Activated CD4-positive, alpha-beta memory T cell treated with anti-CD3 and anti-CD28 coated beads for 36 hours (primary cell): ENCODE results near the gene SLC27A5. TPM values are rescaled to one million over a fixed set of nuclear protein-coding genes. Genes with fewer than 3 reads are reported as not detected.

ENCODE experiments used
- CTCF ChIA-PET: fragments of 350-600 bp; sonication (Branson Sonifier 250); formaldehyde crosslinking; loops from one replicate; lab custom pipeline; 2021; ENCODE audit warnings: antibody characterized with exemption, inconsistent platforms; lab: Charles Lee
- POLR2A ChIA-PET: fragments of 350-600 bp; sonication (Branson Sonifier 250); formaldehyde crosslinking; loops from one replicate; lab custom pipeline; 2021; ENCODE audit warnings: antibody characterized with exemption; lab: Charles Lee
- DNase-seq: peaks from one replicate; pipeline ENCODE4 v3.0.0-alpha.2; 2020
- H3K27ac Mint-ChIP-seq: one replicate; pipeline ENCODE4 v1.8.0; 2021; ENCODE audit warnings: mixed read lengths
- H3K27me3 Mint-ChIP-seq: one replicate; pipeline ENCODE4 v1.8.0; 2021; ENCODE audit warnings: mixed read lengths
- H3K36me3 Mint-ChIP-seq: one replicate; pipeline ENCODE4 v1.8.0; 2021; ENCODE audit warnings: mixed read lengths
- H3K4me1 Mint-ChIP-seq: one replicate; pipeline ENCODE4 v1.8.0; 2021; ENCODE audit warnings: low read depth, mixed read lengths
- H3K4me3 Mint-ChIP-seq: one replicate; pipeline ENCODE4 v1.8.0; 2021; ENCODE audit warnings: mild to moderate bottlenecking, mixed read lengths
- H3K9me3 Mint-ChIP-seq: one replicate; pipeline ENCODE4 v1.8.0; 2021; ENCODE audit warnings: mixed read lengths
- intact Hi-C: fragments of 100-400 bp; cut with micrococcal nuclease; formaldehyde crosslinking; loops from one replicate; pipeline ENCODE4 v1.15.1; 2023
- total RNA-seq, 2 experiments: library from RNA; stranded (reverse); gene quantifications; one replicate each; pipeline ENCODE4 v1.2.3, GENCODE V29; 2021

Gene SLC27A5
- total RNA-seq, 2 experiments from 2014 or later: 16.7 to 17.0 TPM

DNA sequence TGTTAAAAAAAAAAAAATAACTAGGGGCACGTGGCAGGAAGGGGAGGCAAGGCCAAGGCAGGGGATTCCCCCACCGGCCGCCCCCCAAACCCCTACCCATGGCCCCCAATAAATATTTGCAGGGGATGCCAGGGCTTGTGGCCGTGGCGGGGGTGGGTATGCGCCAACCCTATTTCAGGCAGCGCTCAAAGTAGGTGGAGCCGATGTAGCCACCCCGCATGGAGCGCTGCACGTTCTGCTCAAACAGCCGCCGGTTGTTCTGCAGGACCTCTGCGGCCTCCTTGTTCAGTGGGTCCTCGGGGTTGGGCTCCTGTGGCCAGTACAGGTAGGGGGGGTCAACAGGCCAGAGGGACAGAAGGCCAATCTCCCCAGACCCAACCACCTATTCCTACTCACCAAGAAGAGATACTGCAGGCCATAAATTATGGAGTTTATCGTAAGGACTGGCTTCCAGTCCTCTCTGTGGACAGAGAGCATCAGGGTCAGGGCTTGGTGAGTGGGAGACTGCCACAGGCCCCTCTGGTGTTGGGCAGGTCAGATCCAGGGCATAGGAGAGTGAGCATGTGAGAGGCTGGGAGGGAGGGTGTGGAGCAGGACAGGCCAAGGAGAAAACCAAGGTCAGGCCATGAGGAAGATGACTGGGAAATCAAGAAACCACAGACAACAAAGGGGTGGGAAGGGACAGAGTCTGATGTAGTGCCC lies 44.3 kb upstream of the SLC27A5 start:
- Mint-ChIP-seq H3K4me1 (peaks cover 51% of the 10 kb centered on the region), H3K9me3 (no peaks in the 10 kb centered on the region), H3K4me3 (peak overlapping the region; percentile 99), H3K27me3 (no peaks in the 10 kb centered on the region), H3K36me3 (peaks cover 52% of the 10 kb centered on the region), H3K27ac (peak overlapping the region; percentile 100)
- intact Hi-C loops: loop anchor here (1.0 kb wide), 3 partner anchors 12 to 57 kb away; partner anchors contain the start of genes MZF1 and TRIM28
- ChIA-PET CTCF (interaction anchor here (0.6 to 8.6 kb wide), 6 partner anchors 12 to 329 kb away, joined by 3 to 39 read pairs (median 9); partner anchors contain the start of genes TRIM28 and ZBTB45), POLR2A (interaction anchor here (0.9 to 2.2 kb wide), 5 partner anchors 16 to 175 kb away, joined by 3 to 16 read pairs (median 6); partner anchors contain the start of genes MZF1, ZBTB45 and ZNF837)
- DNase-seq: no peak

DNA sequence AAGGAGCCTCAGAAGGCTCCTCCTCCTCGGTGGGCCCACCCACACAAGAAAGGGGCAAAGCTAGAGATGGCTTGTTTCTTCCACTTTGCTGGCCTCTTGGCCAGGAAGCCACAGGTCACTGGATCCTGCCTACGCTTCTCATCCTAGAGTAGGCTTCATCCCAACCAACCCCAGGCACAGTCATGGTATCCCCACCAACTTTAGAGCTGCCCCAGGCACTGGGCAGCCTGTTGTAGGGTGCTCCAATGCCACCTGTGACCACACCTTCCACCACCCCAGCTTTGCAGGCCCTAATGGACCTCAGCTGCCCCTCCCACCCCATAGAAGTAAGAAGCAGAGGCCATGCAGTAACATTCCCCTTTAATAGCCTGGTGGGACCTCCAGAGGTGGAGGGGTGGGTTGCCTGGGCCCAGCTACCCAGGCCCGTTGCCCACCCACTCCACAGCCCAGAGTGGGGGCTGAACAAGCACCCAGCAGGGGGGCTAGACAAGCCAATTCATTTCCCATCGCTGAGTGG lies 43.6 kb upstream of the SLC27A5 start:
- no peak for DNase-seq
- H3K9me3 Mint-ChIP-seq: no peaks in the 10 kb centered on the region
- intact Hi-C loops: loop anchor here (1.0 kb wide), 3 partner anchors 11 to 56 kb away; partner anchors contain the start of genes MZF1 and TRIM28
- peak overlapping the region; percentile 99 for H3K4me3 Mint-ChIP-seq
- H3K27ac Mint-ChIP-seq: peak overlapping the region; percentile 98
- ChIA-PET CTCF (interaction anchor here (0.6 to 3.0 kb wide), 5 partner anchors 12 to 328 kb away, joined by 3 to 26 read pairs (median 6); partner anchors contain the start of genes TRIM28 and ZBTB45), POLR2A (interaction anchor here (0.8 to 2.7 kb wide), 9 partner anchors 9 to 192 kb away, joined by 3 to 41 read pairs (median 4); partner anchors contain the start of genes MZF1, TRIM28, ZBTB45 and ZNF837)
- H3K27me3 Mint-ChIP-seq: no peaks in the 10 kb centered on the region
- peaks cover 48% of the 10 kb centered on the region for H3K4me1 Mint-ChIP-seq
- H3K36me3 Mint-ChIP-seq: peaks cover 54% of the 10 kb centered on the region

DNA sequence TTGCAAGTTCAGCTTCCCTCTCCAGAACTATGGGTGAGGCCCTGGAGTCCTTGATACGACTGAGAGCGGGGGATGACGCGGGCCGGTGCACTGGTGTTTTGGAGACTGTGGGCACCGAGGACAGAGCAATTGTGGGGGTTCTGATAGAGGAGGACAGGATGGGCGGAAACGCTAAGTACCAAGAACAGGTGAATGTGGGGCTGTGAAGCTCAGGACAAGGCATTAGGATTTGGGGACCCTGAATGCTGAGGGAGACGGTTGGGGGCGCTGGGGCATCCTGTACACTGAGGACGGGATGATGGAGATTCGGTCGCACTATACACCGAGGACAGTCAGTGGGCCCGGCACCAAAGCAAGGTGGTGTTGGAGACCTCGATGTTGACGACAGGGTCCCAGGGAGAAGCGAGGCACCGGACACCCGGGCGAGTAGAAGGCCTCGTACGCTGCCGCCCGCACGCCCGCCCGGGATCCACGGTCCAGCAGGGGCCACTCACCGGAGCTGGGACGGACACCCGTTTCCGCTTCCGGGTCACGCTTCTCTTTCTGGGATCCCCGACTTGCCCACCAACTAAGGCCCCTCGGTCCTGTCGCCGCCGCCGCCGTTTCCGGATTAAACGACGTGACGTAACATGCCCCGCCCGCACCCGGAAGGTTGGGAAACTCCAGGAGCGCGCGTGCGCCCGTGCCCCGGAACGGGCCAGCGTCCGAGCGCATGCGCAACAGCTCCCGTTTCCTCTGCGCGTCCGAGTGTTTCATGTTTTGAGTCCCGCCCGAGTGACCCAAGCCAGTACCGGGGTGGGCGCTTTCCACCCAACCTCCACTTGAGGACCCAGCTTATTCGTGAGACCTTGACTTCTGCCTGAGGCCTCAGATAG lies 42.9 kb upstream of the SLC27A5 start, which contains the start of gene CHMP2A:
TSS of gene CHMP2A (minus strand) at position 612 of the 875 bp plus-strand sequence. CDS start 893 bp downstream, outside the sequence.
- DNase-seq: peak; percentile 99
- ChIA-PET POLR2A (interaction anchor here (0.6 to 2.7 kb wide), 10 partner anchors 9 to 192 kb away, joined by 3 to 41 read pairs (median 4); partner anchors contain the start of genes MZF1, TRIM28, ZBTB45 and ZNF837), CTCF (interaction anchor here (1.2 to 3.0 kb wide), 4 partner anchors 11 to 41 kb away, joined by 6 to 26 read pairs (median 9); partner anchors contain the start of genes TRIM28 and ZBTB45)
- Mint-ChIP-seq H3K27ac (peak within 1 kb of the TSS; percentile 98), H3K4me1 (peaks cover 44% of the 10 kb centered on the region), H3K4me3 (peak within 1 kb of the TSS; percentile 99), H3K27me3 (no peaks in the 10 kb centered on the region), H3K9me3 (no peaks in the 10 kb centered on the region), H3K36me3 (peaks cover 57% of the 10 kb centered on the region)
- intact Hi-C loops: loop anchor here (1.0 kb wide), 3 partner anchors 10 to 55 kb away; partner anchors contain the start of genes MZF1 and TRIM28

DNA sequence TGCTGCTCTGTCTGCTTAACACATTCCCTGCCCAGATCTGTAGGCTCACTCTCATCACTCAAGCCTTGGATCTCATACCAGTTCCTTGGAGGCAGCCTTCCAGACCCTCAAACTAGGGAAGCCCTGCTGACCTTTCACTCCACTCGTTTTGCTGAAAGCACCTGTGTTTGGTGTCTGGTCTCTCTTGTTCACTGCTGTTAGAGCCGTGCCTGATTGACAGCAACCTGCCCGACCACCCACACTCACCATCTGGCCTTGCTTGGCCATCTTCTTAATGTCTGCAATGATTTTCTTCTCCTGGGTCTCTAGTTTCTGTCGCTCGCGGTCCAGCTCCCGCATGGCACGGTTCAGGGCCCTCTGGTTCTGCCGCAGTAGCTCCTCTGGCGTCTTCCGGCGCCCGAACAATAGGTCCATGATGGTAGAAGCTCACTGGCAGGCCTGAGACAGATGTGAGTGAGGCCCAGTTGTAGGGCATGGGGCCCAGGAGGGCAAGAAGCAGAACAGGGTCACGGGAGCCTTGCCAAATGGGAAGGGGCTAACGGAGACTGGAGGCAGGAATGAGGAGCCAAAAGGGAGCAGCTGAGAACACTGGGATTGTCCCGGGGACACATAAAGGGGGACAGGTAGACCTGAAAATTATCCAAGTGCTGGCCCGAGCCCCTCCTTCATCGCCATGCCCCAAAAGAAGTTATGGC lies 42.2 kb upstream of the SLC27A5 start:
- no peaks in the 10 kb centered on the region for H3K27me3 Mint-ChIP-seq
- DNase-seq: no peak
- peaks cover 44% of the 10 kb centered on the region for H3K4me1 Mint-ChIP-seq
- ChIA-PET POLR2A (interaction anchor here (0.6 to 2.7 kb wide), 4 partner anchors 9 to 34 kb away, joined by 3 to 41 read pairs (median 10); partner anchors contain the start of genes TRIM28 and ZBTB45), CTCF (interaction anchor here (0.6 to 3.0 kb wide), 2 partner anchors 34 to 40 kb away, joined by 4 to 26 read pairs; partner anchors contain the start of gene ZBTB45)
- intact Hi-C loops: no loop called here
- no peaks in the 10 kb centered on the region for H3K9me3 Mint-ChIP-seq
- peaks cover 60% of the 10 kb centered on the region for H3K36me3 Mint-ChIP-seq
- peak overlapping the region; percentile 98 for H3K27ac Mint-ChIP-seq
- peak overlapping the region; percentile 99 for H3K4me3 Mint-ChIP-seq

DNA sequence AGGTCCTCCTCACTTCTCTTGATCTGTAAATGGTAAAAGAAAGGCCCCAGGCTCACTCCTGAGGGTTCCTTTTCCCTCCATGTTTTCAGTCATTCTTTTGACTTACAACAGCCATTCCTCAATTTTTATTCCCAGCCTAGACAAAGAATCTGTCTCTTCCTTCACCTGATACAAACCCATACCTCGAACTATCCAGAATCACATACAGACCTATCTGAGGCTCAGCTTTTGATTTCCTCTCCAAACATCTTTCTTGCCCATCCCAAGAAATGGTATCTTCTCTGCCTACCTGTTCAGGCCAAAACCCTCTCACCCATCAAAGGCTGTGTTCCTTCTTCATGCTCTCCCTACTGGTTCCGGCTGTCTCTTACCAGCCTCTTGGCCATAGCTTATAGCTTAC lies 40.9 kb upstream of the SLC27A5 start:
- intact Hi-C loops: no loop called here
- ChIA-PET CTCF (no interaction called here), POLR2A (no interaction called here)
- Mint-ChIP-seq H3K4me1 (peaks cover 49% of the 10 kb centered on the region), H3K27me3 (no peaks in the 10 kb centered on the region), H3K36me3 (peaks cover 60% of the 10 kb centered on the region), H3K4me3 (no peak overlapping the region), H3K27ac (peak overlapping the region; percentile 23), H3K9me3 (no peaks in the 10 kb centered on the region)
- no peak for DNase-seq

DNA sequence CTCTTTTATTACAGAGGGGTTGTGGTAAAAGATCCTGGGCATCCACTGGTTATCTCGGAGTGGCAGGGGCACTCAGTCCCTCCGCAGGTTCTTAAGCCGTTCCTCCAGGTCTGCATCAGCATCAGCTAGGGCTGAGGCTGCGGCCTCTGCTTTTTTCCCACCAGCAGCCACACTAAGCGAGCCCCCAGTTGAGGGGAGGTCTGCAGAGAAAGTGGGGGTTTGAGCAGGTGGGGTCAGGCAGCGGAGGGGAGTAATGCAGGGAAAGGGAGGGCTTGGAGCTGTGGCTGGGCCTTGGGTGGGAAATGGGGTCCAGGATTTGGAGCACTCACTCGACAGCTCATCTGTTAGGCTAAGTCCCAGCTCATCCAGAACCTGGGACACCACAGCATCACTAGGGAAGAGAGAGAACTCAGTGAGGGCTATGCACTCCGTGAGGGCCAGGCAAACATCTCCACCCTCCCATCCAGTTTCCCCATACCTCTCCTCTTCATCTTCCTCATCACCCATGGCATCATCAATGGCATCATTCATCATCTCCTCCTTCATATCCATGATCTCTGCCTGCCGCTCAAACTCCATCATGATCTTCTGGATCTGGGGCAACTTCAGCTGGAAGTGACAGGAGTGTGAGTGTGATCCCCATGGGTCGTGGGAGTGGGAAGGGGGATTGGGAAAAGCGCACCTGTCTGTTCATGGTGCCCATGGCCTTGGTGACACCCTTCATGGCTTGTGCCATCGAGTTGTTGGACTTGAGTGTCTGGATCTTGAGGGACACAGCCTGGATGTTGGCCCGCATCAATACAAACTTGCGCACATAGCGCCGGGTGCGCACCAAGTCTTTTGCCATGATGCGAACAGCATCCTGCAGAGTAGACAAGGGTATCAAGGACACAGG lies 40.0 kb upstream of the SLC27A5 start:
- no peak for DNase-seq
- ChIA-PET POLR2A (no interaction called here), CTCF (interaction anchor here (0.7 kb wide), 1 partner anchor 260 kb away, joined by 3 read pairs; no protein-coding TSS in a partner anchor)
- Mint-ChIP-seq H3K27me3 (no peaks in the 10 kb centered on the region), H3K9me3 (no peaks in the 10 kb centered on the region), H3K27ac (no peak overlapping the region), H3K4me3 (no peak overlapping the region), H3K36me3 (peaks cover 66% of the 10 kb centered on the region), H3K4me1 (peaks cover 55% of the 10 kb centered on the region)
- intact Hi-C loops: no loop called here

DNA sequence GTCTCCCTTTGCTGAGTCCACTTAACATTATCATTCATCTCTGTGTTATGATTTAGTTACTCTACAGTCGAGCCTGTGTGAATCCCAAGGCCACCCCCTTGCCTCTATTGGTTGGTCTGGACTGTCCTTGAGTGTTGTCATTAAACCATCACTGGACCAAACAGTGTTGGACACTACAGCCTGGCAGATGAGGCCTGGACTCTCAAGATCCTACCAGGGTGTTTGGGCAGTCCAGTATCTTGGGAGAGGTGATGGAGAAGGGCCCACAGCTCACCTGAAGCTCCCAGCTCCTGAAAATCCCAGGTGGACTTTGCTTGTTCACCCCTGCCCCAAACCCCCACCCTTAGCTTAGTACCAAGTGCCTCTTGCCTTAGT lies 39.3 kb upstream of the SLC27A5 start:
- Mint-ChIP-seq H3K27ac (no peak overlapping the region), H3K4me1 (peaks cover 55% of the 10 kb centered on the region), H3K36me3 (peaks cover 66% of the 10 kb centered on the region), H3K4me3 (no peak overlapping the region), H3K9me3 (no peaks in the 10 kb centered on the region), H3K27me3 (no peaks in the 10 kb centered on the region)
- intact Hi-C loops: no loop called here
- ChIA-PET POLR2A (no interaction called here), CTCF (interaction anchor here (0.7 kb wide), 1 partner anchor 259 kb away, joined by 3 read pairs; no protein-coding TSS in a partner anchor)
- DNase-seq: no peak

DNA sequence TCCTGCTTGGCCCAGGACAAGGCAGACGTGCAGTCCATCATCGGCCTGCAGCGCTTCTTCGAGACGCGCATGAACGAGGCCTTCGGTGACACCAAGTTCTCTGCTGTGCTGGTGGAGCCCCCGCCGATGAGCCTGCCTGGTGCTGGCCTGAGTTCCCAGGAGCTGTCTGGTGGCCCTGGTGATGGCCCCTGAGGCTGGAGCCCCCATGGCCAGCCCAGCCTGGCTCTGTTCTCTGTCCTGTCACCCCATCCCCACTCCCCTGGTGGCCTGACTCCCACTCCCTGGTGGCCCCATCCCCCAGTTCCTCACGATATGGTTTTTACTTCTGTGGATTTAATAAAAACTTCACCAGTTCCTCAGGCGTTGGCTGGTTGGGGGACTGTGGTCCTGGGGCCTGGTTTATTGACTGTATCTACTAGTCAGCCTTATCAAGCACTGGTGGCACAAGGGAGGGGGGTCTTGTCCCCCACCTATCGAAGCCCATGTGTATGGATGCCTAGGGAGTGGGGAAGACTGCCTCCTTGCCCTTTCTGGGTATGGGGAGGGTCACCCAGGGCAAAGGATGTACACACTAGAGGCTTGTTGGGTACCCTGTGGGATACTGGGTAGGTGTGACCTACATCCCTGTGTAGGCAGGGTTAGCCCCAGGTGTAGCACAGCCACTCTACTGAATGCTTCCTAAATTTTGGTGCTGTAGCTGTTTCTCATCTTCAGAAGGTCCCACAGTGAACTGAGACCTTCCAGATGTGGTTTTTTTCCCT lies 38.8 kb upstream of the SLC27A5 start:
- no peak for DNase-seq
- ChIA-PET POLR2A (no interaction called here), CTCF (interaction anchor here (0.8 kb wide), 1 partner anchor 31 kb away, joined by 3 read pairs; the partner anchor contains the start of gene ZBTB45)
- Mint-ChIP-seq H3K9me3 (no peaks in the 10 kb centered on the region), H3K36me3 (peaks cover 69% of the 10 kb centered on the region), H3K4me3 (no peak overlapping the region), H3K4me1 (peaks cover 56% of the 10 kb centered on the region), H3K27ac (no peak overlapping the region), H3K27me3 (no peaks in the 10 kb centered on the region)
- intact Hi-C loops: no loop called here

DNA sequence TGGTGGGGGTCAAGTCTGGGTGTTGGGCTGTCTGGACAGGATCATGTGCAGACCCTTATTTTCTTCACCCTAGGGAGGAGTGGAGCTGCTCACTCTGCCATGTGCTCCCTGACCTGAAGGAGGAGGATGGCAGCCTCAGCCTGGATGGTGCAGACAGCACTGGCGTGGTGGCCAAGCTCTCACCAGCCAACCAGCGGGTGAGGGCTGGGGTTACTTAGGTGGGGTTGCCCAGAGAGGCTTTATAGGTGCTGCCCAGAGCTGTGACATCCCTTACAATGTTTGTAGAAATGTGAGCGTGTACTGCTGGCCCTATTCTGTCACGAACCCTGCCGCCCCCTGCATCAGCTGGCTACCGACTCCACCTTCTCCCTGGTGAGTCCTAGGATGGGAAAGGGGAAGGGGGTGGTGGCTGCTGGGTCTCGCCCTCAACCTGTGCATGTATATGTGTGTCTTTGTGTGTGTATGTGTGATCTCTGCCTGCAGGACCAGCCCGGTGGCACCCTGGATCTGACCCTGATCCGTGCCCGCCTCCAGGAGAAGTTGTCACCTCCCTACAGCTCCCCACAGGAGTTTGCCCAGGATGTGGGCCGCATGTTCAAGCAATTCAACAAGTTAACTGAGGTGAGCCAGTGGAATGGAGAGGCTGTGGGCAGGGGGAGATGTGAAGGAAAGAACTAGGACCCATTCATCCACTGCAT lies 38.0 kb upstream of the SLC27A5 start:
- H3K9me3 Mint-ChIP-seq: no peaks in the 10 kb centered on the region
- peaks cover 51% of the 10 kb centered on the region for H3K4me1 Mint-ChIP-seq
- intact Hi-C loops: no loop called here
- no peaks in the 10 kb centered on the region for H3K27me3 Mint-ChIP-seq
- CTCF ChIA-PET: interaction anchor here (0.8 kb wide), 1 partner anchor 30 kb away, joined by 3 read pairs; the partner anchor contains the start of gene ZBTB45
- POLR2A ChIA-PET: no interaction called here
- H3K36me3 Mint-ChIP-seq: peaks cover 70% of the 10 kb centered on the region
- no peak overlapping the region for H3K4me3 Mint-ChIP-seq
- H3K27ac Mint-ChIP-seq: peak overlapping the region; percentile 42
- no peak for DNase-seq
